ENCODE data around the gene OST4.

The OST4 gene

GRCh38 chr2:27065128-27065527, 6.3 kb downstream of the OST4 start:
- DNase-seq (ENCODE audit: low spot score): no peak
- TF ChIP-seq CTCF (IDR thresholded peaks at IDR 0.05; ENCODE audit: extremely low read depth, missing control alignments): no peak

GRCh38 chr2:27060323-27060722, 11.1 kb downstream of the OST4 start:
- TF ChIP-seq CTCF (IDR thresholded peaks at IDR 0.05; ENCODE audit: extremely low read depth, missing control alignments): no peak
- DNase-seq (ENCODE audit: low spot score): no peak

GRCh38 chr2:27059141-27059820, 12.2 kb downstream of the OST4 start:
- no peak for TF ChIP-seq CTCF (IDR thresholded peaks at IDR 0.05; ENCODE audit: extremely low read depth, missing control alignments)
- DNase-seq (ENCODE audit: low spot score): no peak

GRCh38 chr2:27058210-27058609, 13.2 kb downstream of the OST4 start:
- TF ChIP-seq CTCF (IDR thresholded peaks at IDR 0.05; ENCODE audit: extremely low read depth, missing control alignments): no peak
- DNase-seq (ENCODE audit: low spot score): no peak

- no peak for TF ChIP-seq CTCF (IDR thresholded peaks at IDR 0.05; ENCODE audit: extremely low read depth, missing control alignments)
Observed at GRCh38 chr2:27057184-27057583, 14.3 kb downstream of the OST4 start.

GRCh38 chr2:27054721-27055120, 16.7 kb downstream of the OST4 start:
- no peak for DNase-seq (ENCODE audit: low spot score)
- no peak for TF ChIP-seq CTCF (IDR thresholded peaks at IDR 0.05; ENCODE audit: extremely low read depth, missing control alignments)

More at GRCh38 chr2:27057184-27057583, 14.3 kb downstream of the OST4 start:
- DNase-seq (ENCODE audit: low spot score): no peak

- DNase-seq (ENCODE audit: low spot score): no peak
- no peak for TF ChIP-seq CTCF (IDR thresholded peaks at IDR 0.05; ENCODE audit: extremely low read depth, missing control alignments)
Observed at GRCh38 chr2:27053776-27054175, 17.7 kb downstream of the OST4 start.

Data from GM20000 (cell line).